Measurements from ENCODE around the gene KRTAP10-9.
A peak's percentile ranks its signal among the peaks of the same experiment; 100 is the strongest.

KRTAP10-9 gene

GRCh38 chr21:44612029-44612486 is 14.8 kb upstream of the KRTAP10-9 start, which contains the start of gene KRTAP10-8:
KRTAP10-8 (plus strand) TSS chr21:44612079; CDS start chr21:44612101, 22 bp downstream.
- H3K4me2 ChIP-seq (ENCODE audit: low read length, poor library complexity, severe bottlenecking) = no peak within 1 kb of the TSS
- no peak within 1 kb of the TSS for H2AK5ac ChIP-seq (ENCODE audit: low read length, severe bottlenecking)
- no peak within 1 kb of the TSS for H3K4me3 ChIP-seq (ENCODE audit: insufficient read depth in 1 of 2, low read depth in 1 of 2, low read length in 2 of 2)
- no peak within 1 kb of the TSS for H4K8ac ChIP-seq (ENCODE audit: low read length)
- no peak within 1 kb of the TSS for H3K18ac ChIP-seq (ENCODE audit: low read depth in 1 of 2, low read length in 2 of 2)
- H3K14ac ChIP-seq (ENCODE audit: low read length in 2 of 2) = no peak within 1 kb of the TSS
- H3K23ac ChIP-seq (ENCODE audit: low read length in 2 of 2) = no peak within 1 kb of the TSS
- no peaks in the 10 kb centered on the region for H3K79me1 ChIP-seq (replicated peaks; ENCODE audit: low read length, poor library complexity, severe bottlenecking)
- H2BK120ac ChIP-seq (ENCODE audit: low read depth, low read length) = no peak within 1 kb of the TSS
- H4K91ac ChIP-seq (ENCODE audit: low read length) = peak within 1 kb of the TSS; percentile 20
- no peak for DNase-seq
- no peak within 1 kb of the TSS for H2BK5ac ChIP-seq (ENCODE audit: low read depth, low read length, poor library complexity, severe bottlenecking)
- no peak within 1 kb of the TSS for H3K27ac ChIP-seq (ENCODE audit: low read length, poor library complexity, severe bottlenecking)
- no peaks in the 10 kb centered on the region for H3K36me3 ChIP-seq (ENCODE audit: control insufficient read depth in 1 of 2, insufficient read depth in 2 of 2, low read depth in 1 of 2, low read length in 2 of 2)
- peaks cover 25% of the 10 kb centered on the region for H3K9me3 ChIP-seq (ENCODE audit: control insufficient read depth, low read length)
- no peak within 1 kb of the TSS for H2BK15ac ChIP-seq (ENCODE audit: low read depth, poor library complexity, severe bottlenecking)
- H2AFZ ChIP-seq (ENCODE audit: low read depth, low read length) = no peak within 1 kb of the TSS
- 86% methylated on average over 8 of the region's 8 CpGs for WGBS
- no peak within 1 kb of the TSS for H2BK12ac ChIP-seq (ENCODE audit: low read length in 2 of 2)
- H3K27me3 ChIP-seq (ENCODE audit: control insufficient read depth in 1 of 2, insufficient read depth in 1 of 2, low read length in 2 of 2) = no peaks in the 10 kb centered on the region
- H3K4me1 ChIP-seq (ENCODE audit: control insufficient read depth, insufficient read depth, low read depth, low read length) = no peaks in the 10 kb centered on the region
- H3K9ac ChIP-seq (ENCODE audit: low read length) = no peak within 1 kb of the TSS
- no peak within 1 kb of the TSS for H3K4ac ChIP-seq (ENCODE audit: low read depth in 1 of 2, low read length in 2 of 2)

- no peak overlapping the region for H3K23ac ChIP-seq (ENCODE audit: low read length in 2 of 2)
- no peak overlapping the region for H3K4me3 ChIP-seq (ENCODE audit: insufficient read depth in 1 of 2, low read depth in 1 of 2, low read length in 2 of 2)
- H3K14ac ChIP-seq (ENCODE audit: low read length in 2 of 2) = no peak overlapping the region
- H2AK5ac ChIP-seq (ENCODE audit: low read length, severe bottlenecking) = no peak overlapping the region
- H3K4ac ChIP-seq (ENCODE audit: low read depth in 1 of 2, low read length in 2 of 2) = no peak overlapping the region
- no peak overlapping the region for H4K91ac ChIP-seq (ENCODE audit: low read length)
- no peak overlapping the region for H2BK5ac ChIP-seq (ENCODE audit: low read depth, low read length, poor library complexity, severe bottlenecking)
- H2AFZ ChIP-seq (ENCODE audit: low read depth, low read length) = no peak overlapping the region
- H3K36me3 ChIP-seq (ENCODE audit: control insufficient read depth in 1 of 2, insufficient read depth in 2 of 2, low read depth in 1 of 2, low read length in 2 of 2) = no peaks in the 10 kb centered on the region
- no peak overlapping the region for H2BK120ac ChIP-seq (ENCODE audit: low read depth, low read length)
- H3K9ac ChIP-seq (ENCODE audit: low read length) = no peak overlapping the region
- 92% methylated on average over 13 of the region's 13 CpGs for WGBS
- no peak overlapping the region for H2BK15ac ChIP-seq (ENCODE audit: low read depth, poor library complexity, severe bottlenecking)
- no peak overlapping the region for H3K18ac ChIP-seq (ENCODE audit: low read depth in 1 of 2, low read length in 2 of 2)
- DNase-seq = no peak
- no peak overlapping the region for H3K4me2 ChIP-seq (ENCODE audit: low read length, poor library complexity, severe bottlenecking)
- no peaks in the 10 kb centered on the region for H3K79me1 ChIP-seq (replicated peaks; ENCODE audit: low read length, poor library complexity, severe bottlenecking)
- H4K8ac ChIP-seq (ENCODE audit: low read length) = no peak overlapping the region
- H2BK12ac ChIP-seq (ENCODE audit: low read length in 2 of 2) = no peak overlapping the region
- no peak overlapping the region for H3K27ac ChIP-seq (ENCODE audit: low read length, poor library complexity, severe bottlenecking)
- H3K9me3 ChIP-seq (ENCODE audit: control insufficient read depth, low read length) = peaks cover 24% of the 10 kb centered on the region
- no peaks in the 10 kb centered on the region for H3K4me1 ChIP-seq (ENCODE audit: control insufficient read depth, insufficient read depth, low read depth, low read length)
- H3K27me3 ChIP-seq (ENCODE audit: control insufficient read depth in 1 of 2, insufficient read depth in 1 of 2, low read length in 2 of 2) = no peaks in the 10 kb centered on the region
These were observed 14.1 kb upstream of the KRTAP10-9 start for GRCh38 chr21:44612669-44613229.

GRCh38 chr21:44613386-44614155 is 13.3 kb upstream of the KRTAP10-9 start:
- Histone ChIP-seq H3K4me1 (ENCODE audit: control insufficient read depth, insufficient read depth, low read depth, low read length) (no peaks in the 10 kb centered on the region), H3K9ac (ENCODE audit: low read length) (no peak overlapping the region), H3K14ac (ENCODE audit: low read length in 2 of 2) (no peak overlapping the region), H3K4me2 (ENCODE audit: low read length, poor library complexity, severe bottlenecking) (no peak overlapping the region), H3K4ac (ENCODE audit: low read depth in 1 of 2, low read length in 2 of 2) (no peak overlapping the region), H2BK15ac (ENCODE audit: low read depth, poor library complexity, severe bottlenecking) (no peak overlapping the region), H2AFZ (ENCODE audit: low read depth, low read length) (no peak overlapping the region), H3K18ac (ENCODE audit: low read depth in 1 of 2, low read length in 2 of 2) (no peak overlapping the region), H3K27me3 (ENCODE audit: control insufficient read depth in 1 of 2, insufficient read depth in 1 of 2, low read length in 2 of 2) (no peaks in the 10 kb centered on the region), H2BK12ac (ENCODE audit: low read length in 2 of 2) (no peak overlapping the region), H3K36me3 (ENCODE audit: control insufficient read depth in 1 of 2, insufficient read depth in 2 of 2, low read depth in 1 of 2, low read length in 2 of 2) (no peaks in the 10 kb centered on the region), H2BK120ac (ENCODE audit: low read depth, low read length) (no peak overlapping the region), H3K27ac (ENCODE audit: low read length, poor library complexity, severe bottlenecking) (no peak overlapping the region), H3K79me1 (replicated peaks; ENCODE audit: low read length, poor library complexity, severe bottlenecking) (no peaks in the 10 kb centered on the region), H3K4me3 (ENCODE audit: insufficient read depth in 1 of 2, low read depth in 1 of 2, low read length in 2 of 2) (peak overlapping the region in 1 of 2 experiments; percentile 25), H4K8ac (ENCODE audit: low read length) (no peak overlapping the region), H2BK5ac (ENCODE audit: low read depth, low read length, poor library complexity, severe bottlenecking) (no peak overlapping the region), H3K9me3 (ENCODE audit: control insufficient read depth, low read length) (peaks cover 19% of the 10 kb centered on the region), H2AK5ac (ENCODE audit: low read length, severe bottlenecking) (no peak overlapping the region), H4K91ac (ENCODE audit: low read length) (no peak overlapping the region), H3K23ac (ENCODE audit: low read length in 2 of 2) (no peak overlapping the region)
- DNase-seq = no peak
- WGBS = 91% methylated on average over 25 of the region's 26 CpGs

DNA sequence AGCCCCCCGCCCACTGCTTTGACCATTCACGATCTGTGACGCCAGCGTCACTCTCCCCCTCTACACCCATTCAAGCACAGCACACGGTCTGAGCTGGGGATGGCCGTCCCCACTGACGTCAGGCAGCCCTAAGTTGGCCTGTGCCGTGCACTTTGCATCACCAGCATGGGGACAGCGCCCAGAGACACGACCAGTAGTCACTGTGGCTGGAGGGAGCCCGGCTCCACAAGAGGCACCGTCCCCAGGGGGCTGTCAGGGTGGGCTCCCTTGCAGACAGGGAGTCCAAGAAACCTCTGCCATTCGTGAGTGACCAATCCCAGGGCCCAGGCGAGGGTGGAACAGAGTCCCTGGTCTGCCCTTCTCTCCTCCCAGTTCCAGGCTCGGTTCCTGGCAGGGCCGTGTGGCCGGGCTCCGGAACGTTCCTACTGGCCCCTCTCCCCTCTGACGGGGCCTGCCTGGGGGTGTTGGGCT is 12.7 kb upstream of the KRTAP10-9 start:
- no peak for DNase-seq
- 81% methylated on average over 20 of the region's 20 CpGs for WGBS
- Histone ChIP-seq H2BK15ac (ENCODE audit: low read depth, poor library complexity, severe bottlenecking) (no peak overlapping the region), H3K79me1 (replicated peaks; ENCODE audit: low read length, poor library complexity, severe bottlenecking) (no peaks in the 10 kb centered on the region), H3K36me3 (ENCODE audit: control insufficient read depth in 1 of 2, insufficient read depth in 2 of 2, low read depth in 1 of 2, low read length in 2 of 2) (no peaks in the 10 kb centered on the region), H3K4me3 (ENCODE audit: insufficient read depth in 1 of 2, low read depth in 1 of 2, low read length in 2 of 2) (no peak overlapping the region), H3K9me3 (ENCODE audit: control insufficient read depth, low read length) (peaks cover 17% of the 10 kb centered on the region), H3K4me1 (ENCODE audit: control insufficient read depth, insufficient read depth, low read depth, low read length) (no peaks in the 10 kb centered on the region), H3K27me3 (ENCODE audit: control insufficient read depth in 1 of 2, insufficient read depth in 1 of 2, low read length in 2 of 2) (no peaks in the 10 kb centered on the region), H2BK120ac (ENCODE audit: low read depth, low read length) (no peak overlapping the region), H3K14ac (ENCODE audit: low read length in 2 of 2) (no peak overlapping the region), H2AFZ (ENCODE audit: low read depth, low read length) (no peak overlapping the region), H4K8ac (ENCODE audit: low read length) (no peak overlapping the region), H3K4ac (ENCODE audit: low read depth in 1 of 2, low read length in 2 of 2) (no peak overlapping the region), H3K9ac (ENCODE audit: low read length) (no peak overlapping the region), H2BK12ac (ENCODE audit: low read length in 2 of 2) (no peak overlapping the region), H4K91ac (ENCODE audit: low read length) (no peak overlapping the region), H3K18ac (ENCODE audit: low read depth in 1 of 2, low read length in 2 of 2) (no peak overlapping the region), H3K27ac (ENCODE audit: low read length, poor library complexity, severe bottlenecking) (no peak overlapping the region), H3K4me2 (ENCODE audit: low read length, poor library complexity, severe bottlenecking) (no peak overlapping the region), H2AK5ac (ENCODE audit: low read length, severe bottlenecking) (no peak overlapping the region), H3K23ac (ENCODE audit: low read length in 2 of 2) (no peak overlapping the region), H2BK5ac (ENCODE audit: low read depth, low read length, poor library complexity, severe bottlenecking) (no peak overlapping the region)

Data from mesenchymal stem cell (in vitro differentiated cells and primary cell).